ENCODE measurements around the gene C19orf81. TPM values are rescaled to one million over a fixed set of nuclear protein-coding genes. Genes with fewer than 3 reads are reported as not detected.
"Not testable (repeated sequence)": the region's sequence is repeated elsewhere in the genome, so short reads cannot be mapped to it uniquely, and the experiment has no call there.

The C19orf81 gene
- total RNA-seq, 1 donor from 2014 or later, result not detected

GRCh38 chr19:50606059-50606836 lies 43.0 kb upstream of the C19orf81 start:
- not testable (repeated sequence) for H3K27me3 Mint-ChIP-seq (ENCODE audit: unreplicated experiment); H3K27ac Mint-ChIP-seq (ENCODE audit: unreplicated experiment); H3K36me3 Mint-ChIP-seq (ENCODE audit: unreplicated experiment); H3K4me3 Mint-ChIP-seq (ENCODE audit: unreplicated experiment); H3K4me1 Mint-ChIP-seq (ENCODE audit: unreplicated experiment); DNase-seq (ENCODE audit: extremely low spot score, unreplicated experiment)
- H3K9me3 Mint-ChIP-seq (ENCODE audit: unreplicated experiment), result peaks cover 10% of the 10 kb centered on the region

GRCh38 chr19:50607388-50607787 lies 41.9 kb upstream of the C19orf81 start:
- Mint-ChIP-seq H3K4me1 (ENCODE audit: unreplicated experiment) (peaks cover 6% of the 10 kb centered on the region), H3K27me3 (ENCODE audit: unreplicated experiment) (peaks cover 2% of the 10 kb centered on the region), H3K27ac (ENCODE audit: unreplicated experiment) (no peak overlapping the region), H3K36me3 (ENCODE audit: unreplicated experiment) (no peaks in the 10 kb centered on the region), H3K9me3 (ENCODE audit: unreplicated experiment) (peaks cover 10% of the 10 kb centered on the region), H3K4me3 (ENCODE audit: unreplicated experiment) (no peak overlapping the region)
- DNase-seq (ENCODE audit: extremely low spot score, unreplicated experiment), result no peak
- no peak for TF ChIP-seq CTCF (IDR thresholded peaks at IDR 0.05)

- H3K27me3 Mint-ChIP-seq (ENCODE audit: unreplicated experiment), result no peaks in the 10 kb centered on the region
- peak; percentile 29 for TF ChIP-seq CTCF (IDR thresholded peaks at IDR 0.05)
- DNase-seq (ENCODE audit: extremely low spot score, unreplicated experiment), result no peak
- peaks cover 10% of the 10 kb centered on the region for H3K9me3 Mint-ChIP-seq (ENCODE audit: unreplicated experiment)
- H3K36me3 Mint-ChIP-seq (ENCODE audit: unreplicated experiment), result no peaks in the 10 kb centered on the region
- no peak overlapping the region for H3K27ac Mint-ChIP-seq (ENCODE audit: unreplicated experiment)
- peaks cover 6% of the 10 kb centered on the region for H3K4me1 Mint-ChIP-seq (ENCODE audit: unreplicated experiment)
- H3K4me3 Mint-ChIP-seq (ENCODE audit: unreplicated experiment), result no peak overlapping the region
These were observed 41.1 kb upstream of the C19orf81 start for GRCh38 chr19:50607874-50608785.

- not testable (repeated sequence) for H3K27me3 Mint-ChIP-seq (ENCODE audit: unreplicated experiment); H3K4me1 Mint-ChIP-seq (ENCODE audit: unreplicated experiment); DNase-seq (ENCODE audit: extremely low spot score, unreplicated experiment); H3K27ac Mint-ChIP-seq (ENCODE audit: unreplicated experiment); H3K4me3 Mint-ChIP-seq (ENCODE audit: unreplicated experiment); H3K36me3 Mint-ChIP-seq (ENCODE audit: unreplicated experiment)
- H3K9me3 Mint-ChIP-seq (ENCODE audit: unreplicated experiment), result peaks cover 14% of the 10 kb centered on the region
These were observed 36.5 kb upstream of the C19orf81 start for GRCh38 chr19:50612504-50613404.

GRCh38 chr19:50618379-50618778 lies 30.9 kb upstream of the C19orf81 start:
- H3K27ac Mint-ChIP-seq (ENCODE audit: unreplicated experiment); H3K36me3 Mint-ChIP-seq (ENCODE audit: unreplicated experiment); H3K27me3 Mint-ChIP-seq (ENCODE audit: unreplicated experiment); H3K4me1 Mint-ChIP-seq (ENCODE audit: unreplicated experiment); H3K4me3 Mint-ChIP-seq (ENCODE audit: unreplicated experiment); DNase-seq (ENCODE audit: extremely low spot score, unreplicated experiment); H3K9me3 Mint-ChIP-seq (ENCODE audit: unreplicated experiment): not testable (repeated sequence)

- not testable (repeated sequence) for H3K27ac Mint-ChIP-seq (ENCODE audit: unreplicated experiment); H3K27me3 Mint-ChIP-seq (ENCODE audit: unreplicated experiment); H3K4me3 Mint-ChIP-seq (ENCODE audit: unreplicated experiment)
These were observed 30.1 kb upstream of the C19orf81 start for GRCh38 chr19:50619184-50619583.

GRCh38 chr19:50620394-50620906 lies 28.8 kb upstream of the C19orf81 start:
- not testable (repeated sequence) for H3K4me3 Mint-ChIP-seq (ENCODE audit: unreplicated experiment); H3K9me3 Mint-ChIP-seq (ENCODE audit: unreplicated experiment); H3K27ac Mint-ChIP-seq (ENCODE audit: unreplicated experiment); H3K4me1 Mint-ChIP-seq (ENCODE audit: unreplicated experiment); DNase-seq (ENCODE audit: extremely low spot score, unreplicated experiment); H3K36me3 Mint-ChIP-seq (ENCODE audit: unreplicated experiment); H3K27me3 Mint-ChIP-seq (ENCODE audit: unreplicated experiment)

More at GRCh38 chr19:50619184-50619583, 30.1 kb upstream of the C19orf81 start:
- not testable (repeated sequence) for DNase-seq (ENCODE audit: extremely low spot score, unreplicated experiment); H3K9me3 Mint-ChIP-seq (ENCODE audit: unreplicated experiment); H3K4me1 Mint-ChIP-seq (ENCODE audit: unreplicated experiment); H3K36me3 Mint-ChIP-seq (ENCODE audit: unreplicated experiment)
